BLaER1 treated with 17β-estradiol and CSF1 and Interleukin-3, amounts not matched to agents 10 nM and 100 nM (cell line): ENCODE results near the gene CLDN15.

Source experiments
- H3K27ac ChIP-seq, 11 experiments: shearing (Covaris generic); formaldehyde crosslinking; 2 replicates each; pipeline ENCODE4 v1.8.1; 2022
- H3K27me3 ChIP-seq, 11 experiments: shearing (Covaris generic); formaldehyde crosslinking; 2 replicates each; pipeline ENCODE4 v1.8.1; 2022
- H3K36me3 ChIP-seq, 11 experiments: shearing (Covaris generic); formaldehyde crosslinking; 2 replicates each; pipeline ENCODE4 v1.8.1; 2022
- H3K4me1 ChIP-seq, 10 experiments: shearing (Covaris generic); formaldehyde crosslinking; 2 replicates each; pipeline ENCODE4 v1.8.1; 2022
- H3K4me2 ChIP-seq, 11 experiments: shearing (Covaris generic); formaldehyde crosslinking; 2 replicates each; pipeline ENCODE4 v1.8.1; 2022
- H3K4me3 ChIP-seq, 10 experiments: shearing (Covaris generic); formaldehyde crosslinking; 2 replicates each; pipeline ENCODE4 v1.8.1; 2022
- H3K9ac ChIP-seq, 11 experiments: shearing (Covaris generic); formaldehyde crosslinking; 2 replicates each; pipeline ENCODE4 v1.8.1; 2022
- H3K9me3 ChIP-seq, 11 experiments: shearing (Covaris generic); formaldehyde crosslinking; replicated peaks in 1 of 11; 2 replicates each; pipeline ENCODE4 v1.8.1; 2022
- H4K20me1 ChIP-seq, 11 experiments: shearing (Covaris generic); formaldehyde crosslinking; 2 replicates each; pipeline ENCODE4 v1.8.1; 2022
- Cebpa-rat ChIP-seq, 11 experiments: shearing (Covaris generic); IDR thresholded peaks; 2 replicates each; pipeline ENCODE4 v1.8.1; 2022

CLDN15 gene

GRCh38 chr7:101239951-101240220 is 2.3 kb upstream of the CLDN15 start:
- H3K4me2 ChIP-seq, result peak overlapping the region; percentile 90 to 100 (median 98)

GRCh38 chr7:101239191-101239950 is 1.8 kb upstream of the CLDN15 start:
- Histone ChIP-seq H3K36me3 (peaks cover 18 to 60% (median 34%) of the 10 kb centered on the region in 11 experiments; a peak in 18 of 22 replicates), H4K20me1 (peaks cover 0 to 76% (median 31%) of the 10 kb centered on the region in 11 experiments; a peak in 15 of 22 replicates), H3K27me3 (no peaks in the 10 kb centered on the region), H3K27ac (peak overlapping the region in 10 of 11 experiments; percentile 53 to 90 (median 80); a peak in 19 of 22 replicates), H3K4me3 (peak overlapping the region in 8 of 10 experiments; percentile 21 to 65 (median 49); a peak in 13 of 20 replicates), H3K4me1 (peaks cover 79 to 94% (median 91%) of the 10 kb centered on the region in 10 experiments), H3K4me2 (peak overlapping the region; percentile 90 to 100 (median 98)), H3K9ac (peak overlapping the region; percentile 64 to 84 (median 75); a peak in 21 of 22 replicates), H3K9me3 (no peaks in the 10 kb centered on the region)
- TF ChIP-seq Cebpa-rat (IDR thresholded peaks at IDR 0.05), result no peak

More at GRCh38 chr7:101239951-101240220, 2.3 kb upstream of the CLDN15 start:
- H3K27ac ChIP-seq, result peak overlapping the region in 10 of 11 experiments; percentile 53 to 90 (median 80); a peak in 19 of 22 replicates
- H3K9me3 ChIP-seq, result no peaks in the 10 kb centered on the region
- H3K4me3 ChIP-seq, result peak overlapping the region in 6 of 10 experiments; percentile 41 to 65 (median 54); a peak in 9 of 20 replicates
- H3K4me1 ChIP-seq, result peaks cover 79 to 93% (median 91%) of the 10 kb centered on the region in 10 experiments
- H4K20me1 ChIP-seq, result peaks cover 0 to 71% (median 26%) of the 10 kb centered on the region in 11 experiments; a peak in 15 of 22 replicates
- peaks cover 18 to 55% (median 33%) of the 10 kb centered on the region in 11 experiments; a peak in 18 of 22 replicates for H3K36me3 ChIP-seq
- peak overlapping the region; percentile 64 to 84 (median 75); a peak in 20 of 22 replicates for H3K9ac ChIP-seq
- TF ChIP-seq Cebpa-rat (IDR thresholded peaks at IDR 0.05), result no peak
- H3K27me3 ChIP-seq, result no peaks in the 10 kb centered on the region

GRCh38 chr7:101238226-101239182 is 902 bp upstream of the CLDN15 start:
- Histone ChIP-seq H3K4me3 (peak overlapping the region in 8 of 10 experiments; percentile 45 to 65 (median 56); a peak in 16 of 20 replicates), H3K9ac (peak overlapping the region; percentile 64 to 84 (median 75); a peak in 21 of 22 replicates), H3K4me2 (peak overlapping the region; percentile 90 to 100 (median 98)), H3K27ac (peak overlapping the region in 10 of 11 experiments; percentile 53 to 90 (median 80); a peak in 19 of 22 replicates), H3K9me3 (no peaks in the 10 kb centered on the region), H3K27me3 (no peaks in the 10 kb centered on the region), H4K20me1 (peaks cover 0 to 76% (median 27%) of the 10 kb centered on the region in 11 experiments; a peak in 15 of 22 replicates), H3K36me3 (peaks cover 17 to 66% (median 38%) of the 10 kb centered on the region in 11 experiments; a peak in 19 of 22 replicates), H3K4me1 (peaks cover 74 to 88% (median 85%) of the 10 kb centered on the region in 10 experiments)
- no peak for TF ChIP-seq Cebpa-rat (IDR thresholded peaks at IDR 0.05)

- Histone ChIP-seq H3K4me1 (peaks cover 58 to 67% (median 64%) of the 10 kb centered on the region in 10 experiments), H3K4me3 (peak overlapping the region in 8 of 10 experiments; percentile 8 to 65 (median 55); a peak in 13 of 20 replicates), H3K4me2 (peak overlapping the region; percentile 90 to 100 (median 98)), H3K9ac (peak overlapping the region in 10 of 11 experiments; percentile 2 to 84 (median 59); a peak in 16 of 22 replicates), H3K27me3 (no peaks in the 10 kb centered on the region), H3K36me3 (peaks cover 16 to 67% (median 34%) of the 10 kb centered on the region in 11 experiments; a peak in 20 of 22 replicates), H3K9me3 (no peaks in the 10 kb centered on the region), H3K27ac (peak overlapping the region in 4 of 11 experiments; percentile 11 to 64 (median 52); a peak in 4 of 22 replicates), H4K20me1 (peaks cover 0 to 70% (median 18%) of the 10 kb centered on the region in 11 experiments; a peak in 13 of 22 replicates)
- TF ChIP-seq Cebpa-rat (IDR thresholded peaks at IDR 0.05), result no peak
Observed at GRCh38 chr7:101236292-101236835, 1.2 kb downstream of the CLDN15 start.

GRCh38 chr7:101235522-101235921 is 2.1 kb downstream of the CLDN15 start:
- Histone ChIP-seq H3K9ac (peak overlapping the region in 5 of 11 experiments; percentile 48 to 84 (median 81); a peak in 8 of 22 replicates), H3K4me3 (peak overlapping the region in 2 of 10 experiments; percentile 46 to 60; a peak in 3 of 20 replicates)

GRCh38 chr7:101235050-101235449 is 2.6 kb downstream of the CLDN15 start:
- Histone ChIP-seq H3K9ac (peak overlapping the region in 2 of 11 experiments; percentile 63 to 84; a peak in 2 of 22 replicates), H3K4me3 (no peak overlapping the region), H3K9me3 (no peaks in the 10 kb centered on the region), H3K27ac (no peak overlapping the region), H4K20me1 (peaks cover 0 to 75% (median 15%) of the 10 kb centered on the region in 11 experiments; a peak in 15 of 22 replicates), H3K36me3 (peaks cover 9 to 58% (median 25%) of the 10 kb centered on the region in 11 experiments; a peak in 20 of 22 replicates), H3K4me1 (peaks cover 53 to 65% (median 61%) of the 10 kb centered on the region in 10 experiments), H3K4me2 (peak overlapping the region in 9 of 11 experiments; percentile 90 to 100 (median 98); a peak in 15 of 22 replicates), H3K27me3 (no peaks in the 10 kb centered on the region)
- TF ChIP-seq Cebpa-rat (IDR thresholded peaks at IDR 0.05), result no peak

More at GRCh38 chr7:101235522-101235921, 2.1 kb downstream of the CLDN15 start:
- H3K27ac ChIP-seq, result no peak overlapping the region
- peaks cover 55 to 65% (median 62%) of the 10 kb centered on the region in 10 experiments for H3K4me1 ChIP-seq
- H3K4me2 ChIP-seq, result peak overlapping the region in 10 of 11 experiments; percentile 90 to 100 (median 98); a peak in 20 of 22 replicates
- TF ChIP-seq Cebpa-rat (IDR thresholded peaks at IDR 0.05), result no peak
- no peaks in the 10 kb centered on the region for H3K27me3 ChIP-seq
- no peaks in the 10 kb centered on the region for H3K9me3 ChIP-seq
- H3K36me3 ChIP-seq, result peaks cover 13 to 63% (median 30%) of the 10 kb centered on the region in 11 experiments; a peak in 20 of 22 replicates
- H4K20me1 ChIP-seq, result peaks cover 0 to 73% (median 15%) of the 10 kb centered on the region in 11 experiments; a peak in 15 of 22 replicates

- Histone ChIP-seq H3K9ac (no peak overlapping the region), H3K36me3 (peaks cover 6 to 57% (median 23%) of the 10 kb centered on the region in 11 experiments; a peak in 21 of 22 replicates), H3K4me2 (no peak overlapping the region; a peak in 2 of 22 replicates), H3K9me3 (no peaks in the 10 kb centered on the region), H3K4me3 (no peak overlapping the region), H3K4me1 (peaks cover 49 to 63% (median 57%) of the 10 kb centered on the region in 10 experiments), H3K27ac (no peak overlapping the region), H3K27me3 (no peaks in the 10 kb centered on the region), H4K20me1 (peaks cover 0 to 75% (median 15%) of the 10 kb centered on the region in 11 experiments; a peak in 15 of 22 replicates)
- TF ChIP-seq Cebpa-rat (IDR thresholded peaks at IDR 0.05), result no peak
Observed at GRCh38 chr7:101234636-101235035, 3.0 kb downstream of the CLDN15 start.
